ENCODE data around the gene COL20A1. TPM values are rescaled to one million over a fixed set of nuclear protein-coding genes. Genes with fewer than 3 reads are reported as not detected.
A peak's percentile ranks its signal among the peaks of the same experiment; 100 is the strongest.

COL20A1 gene
- total RNA-seq, 6 experiments from 2014 or later = not detected

GRCh38 chr20:63311833-63312243 lies 18.9 kb downstream of the COL20A1 start:
- Histone ChIP-seq H3K36me3 (no peaks in the 10 kb centered on the region), H3K27me3 (no peaks in the 10 kb centered on the region), H3K27ac (no peak overlapping the region), H3K9me3 (no peaks in the 10 kb centered on the region), H3K4me1 (no peaks in the 10 kb centered on the region), H3K4me3 (no peak overlapping the region)
- ATAC-seq = no peak
- 20% methylated on average over 3 of the region's 18 CpGs for WGBS (ENCODE audit: insufficient coverage, low coverage, low lambda C conversion rate, missing lambda C conversion rate)
- TF ChIP-seq CTCF (IDR thresholded peaks at IDR 0.05) (no peak), POLR2A (IDR thresholded peaks at IDR 0.05) (no peak)
- no peak for DNase-seq
- intact Hi-C loops (cut with DNase I) = loop anchor here in 1 of 2 donors (5.0 kb wide), 1 partner anchor 70 kb away; no protein-coding TSS in a partner anchor

GRCh38 chr20:63312273-63312672 lies 19.3 kb downstream of the COL20A1 start:
- Histone ChIP-seq H3K27me3 (no peaks in the 10 kb centered on the region), H3K27ac (no peak overlapping the region), H3K4me1 (no peaks in the 10 kb centered on the region), H3K9me3 (no peaks in the 10 kb centered on the region), H3K4me3 (no peak overlapping the region), H3K36me3 (no peaks in the 10 kb centered on the region)
- 60% methylated on average over 1 of the region's 9 CpGs for WGBS (ENCODE audit: insufficient coverage, low coverage, low lambda C conversion rate, missing lambda C conversion rate)
- DNase-seq = no peak
- no peak for ATAC-seq
- intact Hi-C loops (cut with DNase I) = loop anchor here in 1 of 2 donors (5.0 kb wide), 1 partner anchor 70 kb away; no protein-coding TSS in a partner anchor
- no peak for TF ChIP-seq POLR2A (IDR thresholded peaks at IDR 0.05)
- no peak for TF ChIP-seq CTCF (IDR thresholded peaks at IDR 0.05)

- no peaks in the 10 kb centered on the region for H3K27me3 ChIP-seq
- H3K27ac ChIP-seq = no peak overlapping the region
- no peak overlapping the region for H3K4me3 ChIP-seq
- H3K4me1 ChIP-seq = no peaks in the 10 kb centered on the region
- WGBS (ENCODE audit: insufficient coverage, low coverage, low lambda C conversion rate, missing lambda C conversion rate) = no CpG with 5 or more reads among the region's 22 CpGs
- no peaks in the 10 kb centered on the region for H3K9me3 ChIP-seq
- TF ChIP-seq POLR2A (IDR thresholded peaks at IDR 0.05) (no peak), CTCF (IDR thresholded peaks at IDR 0.05) (no peak)
- ATAC-seq = no peak
- intact Hi-C loops (cut with DNase I) = loop anchor here in 1 of 2 donors (5.0 kb wide), 1 partner anchor 69 kb away; no protein-coding TSS in a partner anchor
- no peaks in the 10 kb centered on the region for H3K36me3 ChIP-seq
- DNase-seq = no peak
Measured at GRCh38 chr20:63312690-63313348, 19.8 kb downstream of the COL20A1 start.

DNA sequence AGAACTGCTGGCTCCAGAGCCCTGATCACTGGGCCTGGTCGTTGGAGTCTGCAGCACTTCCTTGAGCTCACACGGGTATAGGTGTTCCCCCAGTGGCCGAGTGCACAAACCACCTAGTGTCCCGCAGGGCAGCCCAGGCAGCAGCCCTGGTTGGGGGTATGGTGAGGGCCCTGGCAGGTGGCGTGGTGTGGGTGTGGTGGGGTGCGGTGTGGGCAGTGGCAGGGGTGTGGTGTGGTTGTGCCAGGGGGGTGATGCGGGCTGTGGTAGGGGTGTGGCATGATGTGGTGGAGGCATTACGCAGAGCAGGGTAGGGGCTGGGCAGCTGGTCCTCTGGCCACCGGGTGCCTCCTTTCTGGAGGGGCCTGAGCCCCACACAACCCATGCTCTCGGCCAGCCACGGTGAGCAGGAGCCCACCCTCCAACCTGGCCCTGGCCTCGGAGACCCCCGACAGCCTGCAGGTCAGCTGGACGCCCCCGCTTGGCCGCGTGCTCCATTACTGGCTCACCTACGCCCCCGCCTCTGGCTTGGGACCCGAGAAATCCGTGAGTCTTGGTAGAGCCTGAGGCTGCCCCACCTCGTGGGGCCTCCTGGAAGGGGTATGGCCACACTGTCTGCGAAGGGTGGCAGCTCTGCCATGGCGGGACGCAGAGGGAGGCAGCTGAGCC lies 20.5 kb downstream of the COL20A1 start:
- Histone ChIP-seq H3K4me1 (no peaks in the 10 kb centered on the region), H3K27me3 (no peaks in the 10 kb centered on the region), H3K36me3 (no peaks in the 10 kb centered on the region), H3K27ac (no peak overlapping the region), H3K9me3 (no peaks in the 10 kb centered on the region), H3K4me3 (no peak overlapping the region)
- intact Hi-C loops (cut with DNase I) = loop anchor here in 1 of 2 donors (5.0 kb wide), 1 partner anchor 69 kb away; no protein-coding TSS in a partner anchor
- ATAC-seq (no peak), DNase-seq (peak in 2 of 3 donors; percentile 15 to 49)
- TF ChIP-seq POLR2A (IDR thresholded peaks at IDR 0.05) = no peak
- no peak for TF ChIP-seq CTCF (IDR thresholded peaks at IDR 0.05)
- 83% methylated on average over 3 of the region's 25 CpGs for WGBS (ENCODE audit: insufficient coverage, low coverage, low lambda C conversion rate, missing lambda C conversion rate)

Data from right lobe of liver (tissue), 6 donors.